BJ (cell line): ENCODE data around the gene ARHGAP26. TPM values are rescaled to one million over a fixed set of nuclear protein-coding genes. Genes with fewer than 3 reads are reported as not detected.

Experiments
- CTCF ChIA-PET: fragments of 350-600 bp; formaldehyde crosslinking; extraction: SDS; loops from one replicate; lab custom pipeline; 2021; ENCODE audit warnings: antibody characterized with exemption, inconsistent platforms; lab: Yijun Ruan, JAX
- POLR2A ChIA-PET: fragments of 300-600 bp; sonication (Branson Sonifier 250); formaldehyde crosslinking; extraction: SDS; loops from one replicate; lab custom pipeline; 2021; ENCODE audit warnings: antibody characterized with exemption; lab: Charles Lee
- DNase-seq: peaks from one replicate; pipeline ENCODE4 v3.0.0-alpha.2; 2011; ENCODE audit warnings: low read depth
- H3K27me3 ChIP-seq: 2 replicates; pipeline ENCODE4 v1.6.0; 2011; ENCODE audit warnings: low read length; ENCODE audit not compliant: control insufficient read depth, insufficient read depth
- H3K36me3 ChIP-seq: 2 replicates; pipeline ENCODE4 v1.5.1; 2011; ENCODE audit warnings: low read length; ENCODE audit not compliant: control insufficient read depth, insufficient read depth
- H3K4me3 ChIP-seq: 2 replicates; pipeline ENCODE4 v1.5.1; 2011; ENCODE audit warnings: low read depth, mild to moderate bottlenecking, control low read depth, low read length
- CTCF ChIP-seq: IDR thresholded peaks from 2 replicates; pipeline ENCODE4 v1.5.1; 2011; ENCODE audit warnings: low read depth, mild to moderate bottlenecking, control low read depth, inconsistent platforms, low read length, moderate library complexity; ENCODE audit not compliant: insufficient read depth
- polyA plus RNA-seq: library from polyadenylated mRNA; depleted of rRNA; stranded (reverse); fragments of >200 nt; gene quantifications from 2 replicates; pipeline ENCODE4 v1.2.3, GENCODE V29; 2011

ARHGAP26 gene
- polyA plus RNA-seq, 1 experiment: 4.8 TPM

GRCh38 chr5:143023411-143024096, 253.4 kb downstream of the ARHGAP26 start:
- Histone ChIP-seq H3K27me3 (no peaks in the 10 kb centered on the region), H3K4me3 (no peak overlapping the region), H3K36me3 (no peaks in the 10 kb centered on the region)
- DNase-seq: no peak
- TF ChIP-seq CTCF: peak; percentile 41
- ChIA-PET CTCF (interaction anchor here (1.0 kb wide), 1 partner anchor 28 kb away, joined by 3 read pairs; no protein-coding TSS in a partner anchor), POLR2A (no interaction called here)

GRCh38 chr5:143024228-143024920, 254.2 kb downstream of the ARHGAP26 start:
- TF ChIP-seq CTCF: no peak
- Histone ChIP-seq H3K4me3 (no peak overlapping the region), H3K27me3 (no peaks in the 10 kb centered on the region), H3K36me3 (no peaks in the 10 kb centered on the region)
- CTCF ChIA-PET: interaction anchor here (1.0 kb wide), 1 partner anchor 27 kb away, joined by 3 read pairs; no protein-coding TSS in a partner anchor
- no peak for DNase-seq
- POLR2A ChIA-PET: no interaction called here

GRCh38 chr5:143025376-143025775, 255.2 kb downstream of the ARHGAP26 start:
- TF ChIP-seq CTCF: no peak
- no peak for DNase-seq
- H3K27me3 ChIP-seq: no peaks in the 10 kb centered on the region
- H3K36me3 ChIP-seq: no peaks in the 10 kb centered on the region
- CTCF ChIA-PET: no interaction called here
- H3K4me3 ChIP-seq: no peak overlapping the region
- POLR2A ChIA-PET: interaction anchor here (0.6 kb wide), 1 partner anchor 125 kb away, joined by 4 read pairs; no protein-coding TSS in a partner anchor

DNA sequence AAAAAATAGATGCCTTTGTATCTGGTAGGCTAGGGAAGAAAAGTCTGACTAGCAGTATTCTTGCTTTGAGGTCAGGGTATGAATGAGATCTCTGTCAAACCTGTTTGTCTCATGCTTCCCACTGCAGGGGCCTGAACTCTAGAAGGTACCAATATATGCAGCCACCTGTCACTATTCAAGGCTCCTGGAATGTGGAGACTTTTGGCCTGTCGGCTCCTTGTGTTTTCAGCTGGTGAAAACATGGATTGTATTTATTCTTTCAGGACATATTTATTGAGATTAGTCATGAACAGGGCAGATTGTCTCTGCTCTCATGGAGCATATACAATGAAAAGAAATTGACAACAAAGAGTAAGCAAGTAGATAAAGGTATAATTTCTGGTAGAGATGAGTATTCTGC, 255.8 kb downstream of the ARHGAP26 start:
- ChIA-PET POLR2A (interaction anchor here (0.6 kb wide), 2 partner anchors 9 to 126 kb away, joined by 4 to 13 read pairs; no protein-coding TSS in a partner anchor), CTCF (no interaction called here)
- no peak overlapping the region for H3K4me3 ChIP-seq
- H3K27me3 ChIP-seq: no peaks in the 10 kb centered on the region
- H3K36me3 ChIP-seq: no peaks in the 10 kb centered on the region
- TF ChIP-seq CTCF: no peak
- DNase-seq: no peak

- Histone ChIP-seq H3K27me3 (no peaks in the 10 kb centered on the region), H3K4me3 (no peak overlapping the region), H3K36me3 (no peaks in the 10 kb centered on the region)
- CTCF ChIA-PET: no interaction called here
- POLR2A ChIA-PET: interaction anchor here (0.6 kb wide), 1 partner anchor 10 kb away, joined by 13 read pairs; no protein-coding TSS in a partner anchor
- DNase-seq: no peak
- TF ChIP-seq CTCF: no peak
Observed at GRCh38 chr5:143026380-143026779, 256.2 kb downstream of the ARHGAP26 start.
